GM23338 (cell line): ENCODE measurements around the gene ACSL6. TPM values are rescaled to one million over a fixed set of nuclear protein-coding genes. Genes with fewer than 3 reads are reported as not detected.

Experiments
- ATAC-seq: fragments of 200-7000 bp; cut with Tn5 transposase; 3 replicates; pipeline ENCODE4 v1.9.1; 2020
- DNase-seq: peaks from one replicate; pipeline ENCODE4 v3.0.0-alpha.2; 2015; ENCODE audit warnings: low spot score
- H2AFZ ChIP-seq: fragments of 200-600 bp; sonication (generic); 2 replicates; pipeline ENCODE4 v1.8.0; 2016; ENCODE audit warnings: antibody characterized with exemption, mild to moderate bottlenecking, moderate library complexity
- H3F3A ChIP-seq: fragments of 200-600 bp; sonication (generic); replicated peaks from 2 replicates; pipeline ENCODE4 v1.8.0; 2017; ENCODE audit warnings: antibody characterized with exemption, mixed run types, low read depth
- H3K27ac ChIP-seq: fragments of 200-600 bp; sonication (generic); 2 replicates; pipeline ENCODE4 v1.6.1; 2016; ENCODE audit warnings: low read depth
- H3K27me3 ChIP-seq: fragments of 200-600 bp; sonication (generic); 2 replicates; pipeline ENCODE4 v1.8.0; 2016; ENCODE audit warnings: mild to moderate bottlenecking, mixed run types, moderate library complexity; ENCODE audit not compliant: insufficient read depth
- H3K36me3 ChIP-seq: fragments of 200-600 bp; sonication (generic); 2 replicates; pipeline ENCODE4 v1.8.0; 2016; ENCODE audit warnings: mild to moderate bottlenecking; ENCODE audit not compliant: insufficient read depth
- H3K4me1 ChIP-seq: fragments of 200-600 bp; sonication (generic); 2 replicates; pipeline ENCODE4 v1.8.0; 2016; ENCODE audit warnings: mild to moderate bottlenecking, moderate library complexity; ENCODE audit not compliant: insufficient read depth
- H3K4me2 ChIP-seq: fragments of 200-600 bp; sonication (generic); 2 replicates; pipeline ENCODE4 v1.7.1; 2017; ENCODE audit warnings: mixed run types
- H3K4me3 ChIP-seq: fragments of 200-600 bp; sonication (generic); 2 replicates; pipeline ENCODE4 v1.6.1; 2016; ENCODE audit warnings: mixed run types
- H3K79me2 ChIP-seq: fragments of 200-600 bp; sonication (generic); replicated peaks from 2 replicates; pipeline ENCODE4 v1.8.0; 2017; ENCODE audit warnings: mild to moderate bottlenecking; ENCODE audit not compliant: insufficient read depth
- H3K9me2 ChIP-seq: fragments of 200-600 bp; sonication (generic); 2 replicates; pipeline ENCODE4 v1.8.0; 2017; ENCODE audit not compliant: insufficient read depth
- H4K20me1 ChIP-seq: fragments of 200-600 bp; sonication (generic); replicated peaks from 2 replicates; pipeline ENCODE4 v1.8.0; 2017; ENCODE audit warnings: mild to moderate bottlenecking; ENCODE audit not compliant: insufficient read depth
- H3K27ac Mint-ChIP-seq: 2 replicates; pipeline ENCODE4 v1.8.0; 2020; ENCODE audit warnings: inconsistent platforms, mild to moderate bottlenecking, moderate library complexity, mixed read lengths
- H3K27me3 Mint-ChIP-seq: 3 replicates; pipeline ENCODE4 v1.8.0; 2022; ENCODE audit warnings: low read depth, mild to moderate bottlenecking, moderate library complexity, mixed read lengths, inconsistent platforms; ENCODE audit not compliant: insufficient read depth, poor library complexity
- H3K36me3 Mint-ChIP-seq: 3 replicates; pipeline ENCODE4 v1.8.0; 2021; ENCODE audit warnings: low read depth, mild to moderate bottlenecking, inconsistent platforms, moderate library complexity, mixed read lengths
- H3K4me1 Mint-ChIP-seq: 3 replicates; pipeline ENCODE4 v1.8.0; 2020; ENCODE audit warnings: mild to moderate bottlenecking, inconsistent platforms, mixed read lengths
- H3K4me3 Mint-ChIP-seq: 3 replicates; pipeline ENCODE4 v1.8.0; 2021; ENCODE audit warnings: moderate library complexity, mild to moderate bottlenecking, inconsistent platforms, mixed read lengths
- H3K9me3 Mint-ChIP-seq: 3 replicates; pipeline ENCODE4 v1.8.0; 2020; ENCODE audit warnings: moderate library complexity, mild to moderate bottlenecking, inconsistent platforms, mixed read lengths
- CREB1 ChIP-seq: fragments of 250-450 bp; sonication (Bioruptor Pico); IDR thresholded peaks from 2 replicates; pipeline ENCODE4 v1.5.0; 2020; ENCODE audit warnings: low read depth, mild to moderate bottlenecking, moderate library complexity
- CTCF ChIP-seq, 2 experiments: fragments of 200-600 bp in 1 of 2; sonication (generic) in 1 of 2; conservative IDR thresholded peaks; 2 replicates each; pipeline versions ENCODE4 v1.5.1 to v1.6.1; 2016 to 2017; ENCODE audit warnings: antibody characterized with exemption in 2 of 2, low read depth in 2 of 2, mild to moderate bottlenecking in 2 of 2, moderate library complexity in 1 of 2
- ETS1 ChIP-seq: IDR thresholded peaks from 2 replicates; pipeline ENCODE4 v1.6.1; 2016; ENCODE audit warnings: antibody characterized with exemption
- EZH2 ChIP-seq: fragments of 200-600 bp; sonication (generic); IDR thresholded peaks from one replicate; pipeline ENCODE4 v1.8.0; 2017; ENCODE audit warnings: antibody characterized with exemption, mild to moderate bottlenecking, low read depth; ENCODE audit not compliant: unreplicated experiment
- EZH2phosphoT487 ChIP-seq: fragments of 200-600 bp; sonication (generic); IDR thresholded peaks from one replicate; pipeline ENCODE4 v1.8.1; 2018; ENCODE audit warnings: antibody characterized with exemption; ENCODE audit not compliant: unreplicated experiment
- JUNB ChIP-seq: IDR thresholded peaks from one replicate; pipeline ENCODE4 v1.6.1; 2016; ENCODE audit warnings: antibody characterized with exemption; ENCODE audit not compliant: unreplicated experiment
- NANOG ChIP-seq: IDR thresholded peaks from 2 replicates; pipeline ENCODE4 v1.6.1; 2016; ENCODE audit warnings: antibody characterized with exemption, borderline replicate concordance
- STAT1 ChIP-seq: IDR thresholded peaks from one replicate; pipeline ENCODE4 v1.6.1; 2016; ENCODE audit warnings: antibody characterized with exemption; ENCODE audit not compliant: unreplicated experiment
- polyA plus RNA-seq: library from polyadenylated mRNA; unstranded; fragments of >200 nt; fragmentation: Nextera tagmentation; extraction: Ambion mirVana; gene quantifications from 2 replicates; pipeline ENCODE4 v1.2.1, GENCODE V29; 2016
- total RNA-seq: library from RNA; depleted of rRNA; stranded (reverse); fragments of >200 nt; shearing (Covaris generic); gene quantifications from 2 replicates; pipeline ENCODE4 v1.2.3, GENCODE V29; 2014

The ACSL6 gene
- total and polyA plus RNA-seq, 2 experiments from 2014 or later = 0.76 to 3.6 TPM

GRCh38 chr5:132003982-132004381 is 7.5 kb downstream of the ACSL6 start:
- Mint-ChIP-seq H3K4me1 (peaks cover 34% of the 10 kb centered on the region), H3K4me3 (no peak overlapping the region), H3K36me3 (no peaks in the 10 kb centered on the region), H3K27me3 (peaks cover 13% of the 10 kb centered on the region), H3K9me3 (no peaks in the 10 kb centered on the region), H3K27ac (no peak overlapping the region)
- H3K9me2 ChIP-seq = peaks cover 4% of the 10 kb centered on the region; the same call in 1 of the 2 replicates
- H3K4me1 ChIP-seq = peaks cover 18% of the 10 kb centered on the region
- no peaks in the 10 kb centered on the region for H4K20me1 ChIP-seq
- no peaks in the 10 kb centered on the region for H3K27me3 ChIP-seq
- no peak for DNase-seq
- no peak for ATAC-seq
- H3K4me3 ChIP-seq = no peak overlapping the region
- TF ChIP-seq EZH2 (no peak), JUNB (no peak), EZH2phosphoT487 (no peak), STAT1 (no peak), NANOG (no peak), ETS1 (no peak), CREB1 (CRISPR knock-in tag) (no peak)
- no peak overlapping the region for H3K27ac ChIP-seq
- no peaks in the 10 kb centered on the region for H3F3A ChIP-seq
- H3K4me2 ChIP-seq = no peak overlapping the region
- H3K36me3 ChIP-seq = no peaks in the 10 kb centered on the region
- no peaks in the 10 kb centered on the region for H3K79me2 ChIP-seq
- 0 out of 2 replicates have a peak overlapping the region, but pooled peaks have one; percentile 15 for H2AFZ ChIP-seq

GRCh38 chr5:132003170-132003744 is 8.2 kb downstream of the ACSL6 start:
- 0 out of 3 replicates have a peak overlapping the region, but pooled peaks have one; percentile 24 for H3K4me3 Mint-ChIP-seq
- H3K36me3 ChIP-seq = no peaks in the 10 kb centered on the region
- no peaks in the 10 kb centered on the region for H3K79me2 ChIP-seq
- H3K27me3 ChIP-seq = no peaks in the 10 kb centered on the region
- H3F3A ChIP-seq = no peaks in the 10 kb centered on the region
- H3K36me3 Mint-ChIP-seq = no peaks in the 10 kb centered on the region
- H3K27ac Mint-ChIP-seq = no peak overlapping the region
- H3K9me2 ChIP-seq = peaks cover 4% of the 10 kb centered on the region; the same call in 1 of the 2 replicates
- H3K9me3 Mint-ChIP-seq = no peaks in the 10 kb centered on the region
- no peaks in the 10 kb centered on the region for H4K20me1 ChIP-seq
- H3K4me1 ChIP-seq = peaks cover 18% of the 10 kb centered on the region
- peak overlapping the region; percentile 15; the same call in 1 of the 2 replicates for H2AFZ ChIP-seq
- ATAC-seq = peak; percentile 87
- peaks cover 9% of the 10 kb centered on the region for H3K27me3 Mint-ChIP-seq
- H3K4me3 ChIP-seq = no peak overlapping the region
- 0 out of 2 replicates have a peak overlapping the region, but pooled peaks have one; percentile 42 for H3K27ac ChIP-seq
- DNase-seq = peak; percentile 72
- peak overlapping the region; percentile 54 for H3K4me2 ChIP-seq
- peak; percentile 23 to 38; a peak in 3 of 4 replicates for TF ChIP-seq CTCF (conservative IDR thresholded peaks at IDR 0.05; ENCODE audit: low read depth in 2 of 2)
- TF ChIP-seq EZH2phosphoT487 = no peak
- H3K4me1 Mint-ChIP-seq = peaks cover 32% of the 10 kb centered on the region
